Activated CD4-positive, alpha-beta memory T cell treated with anti-CD3 and anti-CD28 coated beads, Interleukin-2, amount 10 ng/mL, durations not matched to agents 7 days and 5 days (primary cell): ENCODE data around the gene CACNG6. TPM values are rescaled to one million over a fixed set of nuclear protein-coding genes. Genes with fewer than 3 reads are reported as not detected.

Source experiments
- CTCF ChIA-PET: fragments of 350-600 bp; sonication (Branson Sonifier 250); formaldehyde crosslinking; loops from one replicate; lab custom pipeline; 2021; ENCODE audit warnings: antibody characterized with exemption, inconsistent platforms; lab: Charles Lee
- POLR2A ChIA-PET: fragments of 350-600 bp; sonication (Branson Sonifier 250); formaldehyde crosslinking; loops from one replicate; lab custom pipeline; 2021; ENCODE audit warnings: antibody characterized with exemption; lab: Charles Lee
- DNase-seq: peaks from one replicate; pipeline ENCODE4 v3.0.0-alpha.2; 2020
- H3K27ac Mint-ChIP-seq: one replicate; pipeline ENCODE4 v1.8.0; 2021; ENCODE audit warnings: mild to moderate bottlenecking, mixed read lengths
- H3K27me3 Mint-ChIP-seq: one replicate; pipeline ENCODE4 v1.8.0; 2021; ENCODE audit warnings: mixed read lengths
- H3K36me3 Mint-ChIP-seq: one replicate; pipeline ENCODE4 v1.8.0; 2021; ENCODE audit warnings: low read depth, mixed read lengths
- H3K4me1 Mint-ChIP-seq: one replicate; pipeline ENCODE4 v1.8.0; 2021; ENCODE audit warnings: mixed read lengths
- H3K4me3 Mint-ChIP-seq: one replicate; pipeline ENCODE4 v1.8.0; 2021; ENCODE audit warnings: mild to moderate bottlenecking, mixed read lengths
- H3K9me3 Mint-ChIP-seq: one replicate; pipeline ENCODE4 v1.8.0; 2021; ENCODE audit warnings: mixed read lengths
- total RNA-seq, 2 experiments: library from RNA; stranded (reverse); gene quantifications; one replicate each; pipeline ENCODE4 v1.2.3, GENCODE V29; 2021

Gene CACNG6
- total RNA-seq, 2 experiments from 2014 or later = not detected

- H3K9me3 Mint-ChIP-seq = no peaks in the 10 kb centered on the region
Measured at GRCh38 chr19:54045771-54046170, 54.3 kb downstream of the CACNG6 start.

GRCh38 chr19:54047616-54048015 is 56.2 kb downstream of the CACNG6 start:
- H3K27ac Mint-ChIP-seq = no peak overlapping the region
- no peak overlapping the region for H3K4me3 Mint-ChIP-seq
- POLR2A ChIA-PET = no interaction called here

More at GRCh38 chr19:54045771-54046170, 54.3 kb downstream of the CACNG6 start:
- no peaks in the 10 kb centered on the region for H3K36me3 Mint-ChIP-seq
- H3K27ac Mint-ChIP-seq = no peak overlapping the region
- no peaks in the 10 kb centered on the region for H3K4me1 Mint-ChIP-seq
- H3K27me3 Mint-ChIP-seq = no peaks in the 10 kb centered on the region
- CTCF ChIA-PET = interaction anchor here (1.0 kb wide), 1 partner anchor 16 kb away, joined by 3 read pairs; no protein-coding TSS in a partner anchor
- no peak for DNase-seq
- H3K4me3 Mint-ChIP-seq = no peak overlapping the region
- POLR2A ChIA-PET = no interaction called here

More at GRCh38 chr19:54047616-54048015, 56.2 kb downstream of the CACNG6 start:
- Mint-ChIP-seq H3K27me3 (no peaks in the 10 kb centered on the region), H3K36me3 (no peaks in the 10 kb centered on the region), H3K9me3 (no peaks in the 10 kb centered on the region), H3K4me1 (no peaks in the 10 kb centered on the region)
- DNase-seq = no peak
- CTCF ChIA-PET = no interaction called here

Other genes starting within 250 kb of the CACNG6 start
- gene NLRP12, start 167.3 kb upstream of the CACNG6 start, total RNA-seq = under 1 TPM in 1 of 2 experiments, not detected in 1; 0.08 TPM
- gene MYADM, start 123.8 kb upstream of the CACNG6 start, total RNA-seq = 100 to 1,000 TPM; 109 TPM
- gene PRKCG, start 109.4 kb upstream of the CACNG6 start, total RNA-seq = not detected
- not detected for gene CACNG7, start 82.4 kb upstream of the CACNG6 start, total RNA-seq
- under 1 TPM in 1 of 2 experiments, not detected in 1; 0.05 TPM for gene CACNG8, start 28.7 kb upstream of the CACNG6 start, total RNA-seq
- gene VSTM1, start 72.3 kb downstream of the CACNG6 start, total RNA-seq = not detected
- gene TARM1, start 89.7 kb downstream of the CACNG6 start, total RNA-seq = not detected
- under 1 TPM in 1 of 2 experiments, not detected in 1; 0.40 TPM for gene OSCAR, start 109.2 kb downstream of the CACNG6 start, total RNA-seq
- gene NDUFA3, start 111.2 kb downstream of the CACNG6 start, total RNA-seq = 100 to 1,000 TPM; 115 to 116 TPM
- 10 to 100 TPM; 44.4 to 47.1 TPM for gene TFPT, start 124.0 kb downstream of the CACNG6 start, total RNA-seq
- gene PRPF31, start 124.1 kb downstream of the CACNG6 start, total RNA-seq = 10 to 100 TPM; 53.5 to 55.0 TPM
- gene CNOT3, start 146.1 kb downstream of the CACNG6 start, total RNA-seq = 10 to 100 TPM; 62.6 to 66.9 TPM
- 1 to 10 TPM; 8.3 to 9.2 TPM for gene LENG1, start 168.1 kb downstream of the CACNG6 start, total RNA-seq
- 1 to 10 TPM; 2.8 to 3.2 TPM for gene TMC4, start 181.5 kb downstream of the CACNG6 start, total RNA-seq
- gene MBOAT7, start 197.9 kb downstream of the CACNG6 start, total RNA-seq = 10 to 100 TPM; 90.8 to 93.4 TPM
- gene TSEN34, start 199.7 kb downstream of the CACNG6 start, total RNA-seq = 10 to 100 TPM; 10.9 to 13.6 TPM
- 1,000 to 10,000 TPM; 1,045 to 1,051 TPM for gene RPS9, start 209.2 kb downstream of the CACNG6 start, total RNA-seq
- gene LILRB3, start 231.4 kb downstream of the CACNG6 start, total RNA-seq = 1 to 10 TPM; 5.3 to 5.8 TPM